NB4 (cell line): Measurements from ENCODE around the gene AMN1.

Experiments
- POLR2A ChIP-seq: IDR thresholded peaks from 2 replicates; pipeline ENCODE4 v1.6.1; 2011; ENCODE audit warnings: mild to moderate bottlenecking; ENCODE audit not compliant: insufficient read length; ENCODE audit errors: extremely low read depth
- TF ChIP-seq, protein P1 (sequence below): IDR thresholded peaks from one replicate; pipeline ENCODE4 v1.5.1; 2012; ENCODE audit warnings: low read depth, low read length
- TF ChIP-seq, protein P2 (sequence below): IDR thresholded peaks from 2 replicates; pipeline ENCODE4 v1.6.1; 2011; ENCODE audit warnings: low read depth, low read length

DNA sequence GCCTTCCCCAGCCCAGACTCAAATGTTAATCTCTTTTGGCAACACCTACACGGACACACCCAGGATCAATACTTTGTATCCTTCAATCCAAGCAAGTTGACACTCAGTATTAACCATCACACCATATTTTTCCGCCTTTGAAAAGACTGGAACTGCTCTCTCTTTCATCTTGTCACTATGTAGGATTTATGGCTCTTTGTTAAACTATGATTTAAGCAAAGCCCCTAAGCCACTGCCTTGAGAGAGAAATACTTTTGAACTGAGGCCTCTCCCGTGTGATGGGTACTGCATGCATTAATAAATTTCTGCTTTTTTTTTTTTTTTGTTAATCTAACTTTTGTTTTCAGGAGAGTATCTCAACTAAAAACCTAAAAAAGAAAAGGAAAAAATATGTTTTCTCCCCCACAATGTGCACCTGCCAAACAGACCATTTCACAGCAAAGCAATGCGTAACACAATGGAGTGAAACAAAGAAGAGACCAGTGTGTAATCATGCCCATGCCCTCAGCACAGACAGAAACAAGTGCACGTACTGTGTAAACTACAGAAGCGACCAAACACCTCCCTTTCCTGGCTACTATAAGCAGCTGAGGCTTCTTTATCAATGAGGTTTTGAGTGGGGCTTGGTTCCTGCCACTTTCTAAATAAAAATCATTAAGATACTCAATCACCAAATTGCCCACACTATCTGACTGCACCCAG lies 97.6 kb downstream of the AMN1 start:
- TF ChIP-seq, protein P1, sequence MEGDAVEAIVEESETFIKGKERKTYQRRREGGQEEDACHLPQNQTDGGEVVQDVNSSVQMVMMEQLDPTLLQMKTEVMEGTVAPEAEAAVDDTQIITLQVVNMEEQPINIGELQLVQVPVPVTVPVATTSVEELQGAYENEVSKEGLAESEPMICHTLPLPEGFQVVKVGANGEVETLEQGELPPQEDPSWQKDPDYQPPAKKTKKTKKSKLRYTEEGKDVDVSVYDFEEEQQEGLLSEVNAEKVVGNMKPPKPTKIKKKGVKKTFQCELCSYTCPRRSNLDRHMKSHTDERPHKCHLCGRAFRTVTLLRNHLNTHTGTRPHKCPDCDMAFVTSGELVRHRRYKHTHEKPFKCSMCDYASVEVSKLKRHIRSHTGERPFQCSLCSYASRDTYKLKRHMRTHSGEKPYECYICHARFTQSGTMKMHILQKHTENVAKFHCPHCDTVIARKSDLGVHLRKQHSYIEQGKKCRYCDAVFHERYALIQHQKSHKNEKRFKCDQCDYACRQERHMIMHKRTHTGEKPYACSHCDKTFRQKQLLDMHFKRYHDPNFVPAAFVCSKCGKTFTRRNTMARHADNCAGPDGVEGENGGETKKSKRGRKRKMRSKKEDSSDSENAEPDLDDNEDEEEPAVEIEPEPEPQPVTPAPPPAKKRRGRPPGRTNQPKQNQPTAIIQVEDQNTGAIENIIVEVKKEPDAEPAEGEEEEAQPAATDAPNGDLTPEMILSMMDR, result no peak
- TF ChIP-seq, protein P2, sequence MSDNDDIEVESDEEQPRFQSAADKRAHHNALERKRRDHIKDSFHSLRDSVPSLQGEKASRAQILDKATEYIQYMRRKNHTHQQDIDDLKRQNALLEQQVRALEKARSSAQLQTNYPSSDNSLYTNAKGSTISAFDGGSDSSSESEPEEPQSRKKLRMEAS, result no peak
- no peak for TF ChIP-seq POLR2A
